ENCODE data around the gene ADAMTS17. TPM values are rescaled to one million over a fixed set of nuclear protein-coding genes. Genes with fewer than 3 reads are reported as not detected.

The ADAMTS17 gene
- total RNA-seq, 1 experiment from 2014 or later, result 4.2 TPM

GRCh38 chr15:100134089-100134583 is 207.6 kb downstream of the ADAMTS17 start:
- Histone ChIP-seq H3K36me3 (ENCODE audit: control insufficient read depth in 1 of 2, insufficient read depth in 2 of 2, low read length in 2 of 2) (no peaks in the 10 kb centered on the region), H2AFZ (ENCODE audit: low read depth, low read length, poor library complexity, severe bottlenecking) (no peak overlapping the region), H3K4me2 (ENCODE audit: low read length) (no peak overlapping the region), H3K9ac (ENCODE audit: low read length) (no peak overlapping the region), H3K4me3 (replicated peaks in 1 of 2; ENCODE audit: low read depth in 1 of 2, low read length in 2 of 2) (no peak overlapping the region), H3K79me2 (ENCODE audit: insufficient read depth, low read length) (no peaks in the 10 kb centered on the region), H3K9me3 (ENCODE audit: control insufficient read depth in 1 of 2, insufficient read depth in 1 of 2, low read depth in 1 of 2, low read length in 2 of 2) (no peaks in the 10 kb centered on the region), H4K20me1 (ENCODE audit: insufficient read depth) (no peaks in the 10 kb centered on the region), H3K27me3 (ENCODE audit: insufficient read depth, low read length) (no peaks in the 10 kb centered on the region), H3K27ac (ENCODE audit: low read depth, low read length) (no peak overlapping the region), H3K9me2 (ENCODE audit: insufficient read depth) (no peaks in the 10 kb centered on the region), H3K4me1 (ENCODE audit: control insufficient read depth in 1 of 2, insufficient read depth in 2 of 2, low read length in 2 of 2) (no peaks in the 10 kb centered on the region)
- ChIA-PET CTCF (no interaction called here), POLR2A (no interaction called here), RAD21 (ENCODE audit: low non-redundant PET in 1 of 2, low total read pairs in 2 of 2, uncharacterized antibody in 2 of 2, unreplicated experiment in 2 of 2) (no interaction called here)
- DNase-seq (ENCODE audit: low read depth, low spot score), result no peak
- TF ChIP-seq EZH2phosphoT487 (IDR thresholded peaks at IDR 0.05; ENCODE audit: borderline replicate concordance) (no peak), SRF (IDR thresholded peaks at IDR 0.05; ENCODE audit: low read depth) (no peak), FOSL1 (IDR thresholded peaks at IDR 0.05; ENCODE audit: low read depth) (no peak), ELF1 (IDR thresholded peaks at IDR 0.05; ENCODE audit: borderline replicate concordance, low read depth) (no peak), CBX3 (IDR thresholded peaks at IDR 0.05; ENCODE audit: low read depth) (no peak), SP1 (IDR thresholded peaks at IDR 0.05; ENCODE audit: low read depth) (no peak), CTCF (IDR thresholded peaks at IDR 0.05 in 2 of 3, conservative IDR thresholded peaks at IDR 0.05 in 1 of 3; ENCODE audit: borderline replicate concordance in 1 of 3, insufficient read depth in 1 of 3, low read depth in 2 of 3, low read length in 2 of 3) (no peak), POLR2AphosphoS5 (IDR thresholded peaks at IDR 0.05; ENCODE audit: low read depth, low read length) (no peak), POLR2A (IDR thresholded peaks at IDR 0.05; ENCODE audit: borderline replicate concordance, extremely low read depth, insufficient read depth, insufficient read length) (no peak), ZBTB33 (IDR thresholded peaks at IDR 0.05; ENCODE audit: extremely low read depth, insufficient replicate concordance, low read length) (no peak), ZNF274 (IDR thresholded peaks at IDR 0.05; ENCODE audit: low read depth, low read length) (no peak), EGR1 (IDR thresholded peaks at IDR 0.05; ENCODE audit: low read depth) (no peak), SIN3A (IDR thresholded peaks at IDR 0.05; ENCODE audit: low read depth) (no peak), ATF3 (IDR thresholded peaks at IDR 0.05) (no peak), CEBPB (IDR thresholded peaks at IDR 0.05; ENCODE audit: low read depth) (no peak), JUND (IDR thresholded peaks at IDR 0.05) (no peak), TCF7L2 (IDR thresholded peaks at IDR 0.05; ENCODE audit: borderline replicate concordance, extremely low read depth, insufficient read depth, insufficient read length) (no peak)
- no peak for ATAC-seq
- BruUV-seq (replicated peaks), result no TSS peak
- intact Hi-C loops (cut with micrococcal nuclease), result no loop called here

All from HCT116 (cell line).